ENCODE measurements around the gene FAM81B.

GRCh38 chr5:95471487-95471886 lies 80.3 kb downstream of the FAM81B start:
- TF ChIP-seq CTCF (IDR thresholded peaks at IDR 0.05) = no peak
- TF ChIP-seq POLR2A (IDR thresholded peaks at IDR 0.05) = no peak

Measured in sigmoid colon (tissue), 3 donors.